ENCODE data around the gene RMRP. TPM values are rescaled to one million over a fixed set of nuclear protein-coding genes. Genes with fewer than 3 reads are reported as not detected.

RMRP gene
- total and polyA plus RNA-seq, 2 of the 4 experiments (the other 2 are of a cell fraction): 39.7 to 13,690 TPM

DNA sequence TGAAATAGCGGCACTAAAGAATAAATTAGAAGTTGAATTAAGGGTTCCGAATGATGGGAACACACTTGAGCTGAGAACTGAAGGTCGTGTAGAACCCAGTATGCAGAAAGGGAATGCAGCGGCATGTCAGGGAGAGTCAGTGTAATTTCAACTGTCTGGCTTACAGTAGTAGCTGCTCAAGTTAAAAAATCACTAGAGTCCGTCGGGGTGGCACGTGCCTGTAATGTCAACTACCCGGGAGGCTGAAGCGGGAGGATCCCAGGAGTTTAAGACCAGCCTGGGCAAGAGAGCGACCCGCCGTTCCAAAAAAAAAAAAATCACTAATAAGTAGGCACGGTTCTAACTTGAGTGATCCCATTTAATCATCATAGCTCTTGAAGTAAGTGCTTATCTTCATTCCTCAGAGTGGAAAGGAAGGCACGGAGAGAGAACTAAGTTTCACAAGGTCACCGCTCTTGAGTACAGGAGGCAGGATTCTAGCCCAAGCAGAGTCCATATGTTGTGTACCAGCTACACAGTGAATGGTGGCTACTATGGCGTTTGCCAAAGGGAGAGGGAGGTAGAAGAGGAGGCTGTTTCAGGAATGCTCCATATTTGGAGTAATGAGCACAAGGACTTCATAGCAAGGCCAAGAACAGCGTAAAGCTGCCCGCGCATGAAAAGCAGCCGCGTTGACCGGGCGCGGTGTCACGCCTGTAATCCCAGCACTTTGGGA is 831 bp downstream of the RMRP start:
- TF ChIP-seq, protein P1, sequence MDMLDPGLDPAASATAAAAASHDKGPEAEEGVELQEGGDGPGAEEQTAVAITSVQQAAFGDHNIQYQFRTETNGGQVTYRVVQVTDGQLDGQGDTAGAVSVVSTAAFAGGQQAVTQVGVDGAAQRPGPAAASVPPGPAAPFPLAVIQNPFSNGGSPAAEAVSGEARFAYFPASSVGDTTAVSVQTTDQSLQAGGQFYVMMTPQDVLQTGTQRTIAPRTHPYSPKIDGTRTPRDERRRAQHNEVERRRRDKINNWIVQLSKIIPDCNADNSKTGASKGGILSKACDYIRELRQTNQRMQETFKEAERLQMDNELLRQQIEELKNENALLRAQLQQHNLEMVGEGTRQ (IDR thresholded peaks at IDR 0.05; ENCODE audit: low read depth, low read length): no peak
- peak; percentile 25 for TF ChIP-seq RCOR1 (IDR thresholded peaks at IDR 0.05; ENCODE audit: insufficient replicate concordance, low read length)
- WGBS, 2 experiments (ENCODE audit: extremely low coverage in 2 of 2, insufficient read length in 1 of 2): 40% methylated on average over 10 of the region's 25 CpGs; no CpG with 5 or more reads in 1 of the 2 experiments
- Histone ChIP-seq H3K4ac (ENCODE audit: low read depth, low read length) (peak overlapping the region; percentile 55), H2BK5ac (ENCODE audit: low read depth, low read length, poor library complexity, severe bottlenecking) (peak overlapping the region; percentile 66), H3K4me2 (ENCODE audit: low read depth, low read length) (peak overlapping the region; percentile 70), H2AFZ (replicated peaks; ENCODE audit: low read length, poor library complexity) (peak overlapping the region; percentile 87), H2AK5ac (ENCODE audit: low read depth, low read length) (peak overlapping the region; percentile 57), H3K56ac (ENCODE audit: extremely low read depth, insufficient read depth, low read length) (no peak overlapping the region), H3K27me3 (ENCODE audit: control insufficient read depth, insufficient read depth, low read length) (no peaks in the 10 kb centered on the region), H3K23ac (ENCODE audit: low read depth, low read length) (peak overlapping the region; percentile 74), H3K36me3 (ENCODE audit: control insufficient read depth, insufficient read depth, low read length) (peaks cover 11% of the 10 kb centered on the region), H3K79me1 (ENCODE audit: low read depth in 1 of 2, low read length in 2 of 2) (peaks cover 12 to 32% of the 10 kb centered on the region in 2 experiments; a peak in 3 of 4 replicates), H3K4me3 (ENCODE audit: insufficient read depth, low read depth, low read length) (peak overlapping the region; percentile 32), H3K4me1 (ENCODE audit: control insufficient read depth, insufficient read depth, low read length) (peaks cover 14% of the 10 kb centered on the region), H2AK9ac (replicated peaks; ENCODE audit: low read depth, low read length, poor library complexity) (peak overlapping the region; percentile 53), H3K9ac (ENCODE audit: low read depth, low read length) (peak overlapping the region; percentile 30), H3K14ac (replicated peaks; ENCODE audit: low read depth, low read length) (peak overlapping the region; percentile 69), H2BK15ac (ENCODE audit: low read depth, low read length) (peak overlapping the region; percentile 30; the same call in 1 of the 3 replicates), H3K18ac (ENCODE audit: low read depth, low read length) (peak overlapping the region; percentile 84; the same call in 1 of the 2 replicates), H4K20me1 (ENCODE audit: insufficient read depth, low read length) (peaks cover 3% of the 10 kb centered on the region; the same call in 1 of the 2 replicates), H4K91ac (ENCODE audit: insufficient read depth, low read depth, low read length) (peak overlapping the region; percentile 41; the same call in 1 of the 2 replicates), H4K5ac (ENCODE audit: low read depth, low read length) (peak overlapping the region; percentile 87), H2BK20ac (ENCODE audit: low read depth, low read length) (peak overlapping the region; percentile 40), H3K9me1 (ENCODE audit: insufficient read depth, low read length) (peaks cover 5% of the 10 kb centered on the region), H3K27ac (ENCODE audit: insufficient read depth, low read length) (peak overlapping the region; percentile 60), H2BK120ac (ENCODE audit: low read depth, low read length) (peak overlapping the region; percentile 34), H3K9me3 (ENCODE audit: control insufficient read depth, insufficient read depth, low read length) (no peaks in the 10 kb centered on the region), H4K8ac (ENCODE audit: low read depth in 2 of 2, low read length in 2 of 2) (peak overlapping the region; percentile 14 to 86; a peak in 3 of 4 replicates)
- dilution Hi-C loops (cut with HindIII; ENCODE audit: low sequenced_read_pairs, unreplicated experiment) (no loop called here), in situ Hi-C loops (cut with MboI; ENCODE audit: low sequenced_read_pairs) (loop anchor here (10.0 kb wide), 1 partner anchor 152 kb away; no protein-coding TSS in a partner anchor), intact Hi-C loops (cut with micrococcal nuclease) (loop anchor here (5.0 to 10.0 kb wide), 4 partner anchors 35 to 172 kb away; partner anchors contain the start of genes HINT2 and SPAG8)
- ChIA-PET CTCF (interaction anchor here (1.2 to 3.1 kb wide), 4 partner anchors 8 to 75 kb away, joined by 3 to 19 read pairs (median 8); partner anchors contain the start of genes CREB3 and TLN1), POLR2A (ENCODE audit: unreplicated experiment) (interaction anchor here (0.8 to 1.3 kb wide), 3 partner anchors 29 to 71 kb away, joined by 6 to 7 read pairs (median 6); no protein-coding TSS in a partner anchor)
- no TSS peak for BruUV-seq (replicated peaks)
- ATAC-seq (ENCODE audit: low read depth) (peak; percentile 2), DNase-seq (no peak)
